GM18907 (cell line): ENCODE results near the gene OR2L2.
"Not testable (repeated sequence)": the region's sequence is repeated elsewhere in the genome, so short reads cannot be mapped to it uniquely, and the experiment has no call there.

Experiments
- ATAC-seq: cut with Tn5 transposase; IDR thresholded peaks from one replicate; pipeline ENCODE4 v1.9.1; 2021; ENCODE audit warnings: mild to moderate bottlenecking, moderate library complexity; ENCODE audit not compliant: unreplicated experiment

OR2L2 gene

GRCh38 chr1:248029770-248030169 lies at the start of gene OR2L2:
Gene OR2L2 (plus strand): TSS chr1:248030070. CDS start chr1:248038268, 8,198 bp downstream.
- no peak for ATAC-seq

- ATAC-seq: no peak
These were observed 36.9 kb upstream of the OR2L2 start for GRCh38 chr1:247992986-247993385.

- ATAC-seq: no peak
These were observed 31.1 kb upstream of the OR2L2 start for GRCh38 chr1:247998811-247999210.

GRCh38 chr1:248000169-248000568 lies 29.7 kb upstream of the OR2L2 start:
- no peak for ATAC-seq

- no peak for ATAC-seq
These were observed 22.1 kb upstream of the OR2L2 start for GRCh38 chr1:248007778-248008177.

GRCh38 chr1:248009681-248010080 lies 20.2 kb upstream of the OR2L2 start:
- no peak for ATAC-seq

GRCh38 chr1:248013229-248013710 lies 16.6 kb upstream of the OR2L2 start, which contains the start of gene OR2L5:
Gene OR2L5 (plus strand): TSS chr1:248013660. CDS start chr1:248021948, 8,288 bp downstream.
- no peak for ATAC-seq

- no peak for ATAC-seq
These were observed 14.1 kb upstream of the OR2L2 start for GRCh38 chr1:248015803-248016202.

- no peak for ATAC-seq
These were observed 15.3 kb downstream of the OR2L2 start for GRCh38 chr1:248045209-248045608.

- no peak for ATAC-seq
These were observed 16.7 kb downstream of the OR2L2 start, which contains the start of gene OR2L3 for GRCh38 chr1:248046536-248046935. Gene OR2L3 (plus strand): TSS chr1:248046836. CDS start chr1:248060682, 13,846 bp downstream.

- ATAC-seq: no peak
These were observed 17.1 kb downstream of the OR2L2 start for GRCh38 chr1:248047008-248047407.

GRCh38 chr1:248054671-248055070 lies 24.8 kb downstream of the OR2L2 start:
- ATAC-seq: no peak

- no peak for ATAC-seq
These were observed 25.4 kb downstream of the OR2L2 start for GRCh38 chr1:248055261-248055660.

GRCh38 chr1:248065071-248065470 lies 35.2 kb downstream of the OR2L2 start:
- ATAC-seq: no peak

GRCh38 chr1:248065604-248066003 lies 35.7 kb downstream of the OR2L2 start:
- ATAC-seq: no peak

- not testable (repeated sequence) for ATAC-seq
These were observed 54.0 kb downstream of the OR2L2 start for GRCh38 chr1:248083864-248084263.
